Peyer's patch (tissue), 4 donors: Measurements from ENCODE around the gene SMYD3.

ENCODE experiments used
- CTCF ChIP-seq, 6 experiments: fragments of 450-650 bp in 4 of 6; fragments of 200-600 bp in 2 of 6; sonication (generic) in 1 of 6; IDR thresholded peaks; one replicate each; pipeline ENCODE4 v1.5.1; 2017 to 2019; ENCODE audit warnings: antibody characterized with exemption in 6 of 6, mild to moderate bottlenecking in 3 of 6, moderate library complexity in 1 of 6
- POLR2A ChIP-seq, 2 donors: fragments of 450-650 bp; IDR thresholded peaks; one replicate each; pipeline ENCODE4 v1.5.1; 2017; ENCODE audit warnings: antibody characterized with exemption in 2 of 2, mild to moderate bottlenecking in 2 of 2, moderate library complexity in 2 of 2

- no peak for TF ChIP-seq POLR2A (IDR thresholded peaks at IDR 0.05)
- TF ChIP-seq CTCF (IDR thresholded peaks at IDR 0.05), result no peak
These were observed 211.7 kb downstream of the SMYD3 start for GRCh38 chr1:246295340-246295739.
